Measurements from ENCODE around the gene SUMO3.

GRCh38 chr21:44819283-44820243, 1.7 kb upstream of the SUMO3 start:
- TF ChIP-seq CTCF (IDR thresholded peaks at IDR 0.05) (no peak), POLR2A (IDR thresholded peaks at IDR 0.05) (no peak), POLR2AphosphoS5 (IDR thresholded peaks at IDR 0.05) (no peak)
